ENCODE results near the gene IDH3A. TPM values are rescaled to one million over a fixed set of nuclear protein-coding genes. Genes with fewer than 3 reads are reported as not detected.

The IDH3A gene
- total RNA-seq, 1 experiment from 2014 or later, result 40.2 TPM

- Histone ChIP-seq H3K27ac (ENCODE audit: insufficient read length, low read depth, low read length) (no peak overlapping the region), H4K8ac (replicated peaks; ENCODE audit: insufficient read length, low read depth, low read length) (no peak overlapping the region), H2AK5ac (ENCODE audit: insufficient read length, low read length) (no peak overlapping the region), H3K79me2 (ENCODE audit: insufficient read depth, low read length) (no peaks in the 10 kb centered on the region), H4K5ac (ENCODE audit: insufficient read length, low read depth, low read length) (no peak overlapping the region), H2BK12ac (ENCODE audit: insufficient read length, low read depth, low read length) (no peak overlapping the region), H2BK15ac (ENCODE audit: low read depth, low read length) (no peak overlapping the region), H3T11ph (ENCODE audit: low read length) (no peak overlapping the region), H3K4ac (ENCODE audit: low read depth, low read length) (no peak overlapping the region), H4K20me1 (ENCODE audit: control insufficient read depth, insufficient read depth, insufficient read length) (no peaks in the 10 kb centered on the region), H4K91ac (ENCODE audit: insufficient read length, low read depth, low read length) (no peak overlapping the region), H2BK20ac (ENCODE audit: low read depth, low read length, poor library complexity, severe bottlenecking) (no peak overlapping the region), H2BK120ac (ENCODE audit: low read depth, low read length, poor library complexity, severe bottlenecking) (no peak overlapping the region), H3K23ac (ENCODE audit: insufficient read length, low read depth, low read length) (no peak overlapping the region), H3K9ac (ENCODE audit: extremely low read depth, insufficient read length, low read length) (no peak overlapping the region), H3K14ac (ENCODE audit: insufficient read depth, low read length) (no peak overlapping the region), H3K27me3 (ENCODE audit: insufficient read depth, low read length) (no peaks in the 10 kb centered on the region), H3K18ac (ENCODE audit: insufficient read length, low read depth, low read length) (no peak overlapping the region), H2BK5ac (ENCODE audit: insufficient read length, low read length) (no peak overlapping the region), H3K9me3 (ENCODE audit: control insufficient read depth, low read depth, low read length) (no peaks in the 10 kb centered on the region), H2AFZ (ENCODE audit: low read length) (no peak overlapping the region), H3K79me1 (ENCODE audit: insufficient read depth, low read depth, low read length, poor library complexity, severe bottlenecking) (no peaks in the 10 kb centered on the region), H3K56ac (ENCODE audit: insufficient read length, low read depth, low read length) (no peak overlapping the region), H3K4me2 (ENCODE audit: insufficient read depth, insufficient read length, low read length) (no peak overlapping the region), H3K23me2 (ENCODE audit: insufficient read length, low read depth, low read length, poor library complexity, severe bottlenecking) (peaks cover 6% of the 10 kb centered on the region), H3K4me1 (ENCODE audit: insufficient read depth, low read length) (peaks cover 3% of the 10 kb centered on the region; the same call in 1 of the 2 replicates)
- Mint-ChIP-seq H3K9me3 (no peaks in the 10 kb centered on the region; a peak in 1 of 5 replicates), H3K4me3 (no peak overlapping the region), H3K27ac (no peak overlapping the region), H3K36me3 (ENCODE audit: insufficient read depth in 1 of 3, low read depth in 3 of 3) (no peaks in the 10 kb centered on the region), H3K4me1 (peaks cover 20 to 23% of the 10 kb centered on the region in 2 experiments), H3K27me3 (ENCODE audit: low read depth) (peaks cover 2% of the 10 kb centered on the region; the same call in 1 of the 2 replicates)
- DNase-seq, result no peak
- no peak for TF ChIP-seq CTCF (conservative IDR thresholded peaks at IDR 0.05)
- no CpG with 5 or more reads among the region's 2 CpGs for WGBS (ENCODE audit: extremely low coverage, insufficient read length, low lambda C conversion rate)
These were observed 15.4 kb upstream of the IDH3A start for GRCh38 chr15:78133801-78134200.
